ENCODE data around the gene DNAJC2.

Gene DNAJC2, protein sequence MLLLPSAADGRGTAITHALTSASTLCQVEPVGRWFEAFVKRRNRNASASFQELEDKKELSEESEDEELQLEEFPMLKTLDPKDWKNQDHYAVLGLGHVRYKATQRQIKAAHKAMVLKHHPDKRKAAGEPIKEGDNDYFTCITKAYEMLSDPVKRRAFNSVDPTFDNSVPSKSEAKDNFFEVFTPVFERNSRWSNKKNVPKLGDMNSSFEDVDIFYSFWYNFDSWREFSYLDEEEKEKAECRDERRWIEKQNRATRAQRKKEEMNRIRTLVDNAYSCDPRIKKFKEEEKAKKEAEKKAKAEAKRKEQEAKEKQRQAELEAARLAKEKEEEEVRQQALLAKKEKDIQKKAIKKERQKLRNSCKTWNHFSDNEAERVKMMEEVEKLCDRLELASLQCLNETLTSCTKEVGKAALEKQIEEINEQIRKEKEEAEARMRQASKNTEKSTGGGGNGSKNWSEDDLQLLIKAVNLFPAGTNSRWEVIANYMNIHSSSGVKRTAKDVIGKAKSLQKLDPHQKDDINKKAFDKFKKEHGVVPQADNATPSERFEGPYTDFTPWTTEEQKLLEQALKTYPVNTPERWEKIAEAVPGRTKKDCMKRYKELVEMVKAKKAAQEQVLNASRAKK

DNA sequence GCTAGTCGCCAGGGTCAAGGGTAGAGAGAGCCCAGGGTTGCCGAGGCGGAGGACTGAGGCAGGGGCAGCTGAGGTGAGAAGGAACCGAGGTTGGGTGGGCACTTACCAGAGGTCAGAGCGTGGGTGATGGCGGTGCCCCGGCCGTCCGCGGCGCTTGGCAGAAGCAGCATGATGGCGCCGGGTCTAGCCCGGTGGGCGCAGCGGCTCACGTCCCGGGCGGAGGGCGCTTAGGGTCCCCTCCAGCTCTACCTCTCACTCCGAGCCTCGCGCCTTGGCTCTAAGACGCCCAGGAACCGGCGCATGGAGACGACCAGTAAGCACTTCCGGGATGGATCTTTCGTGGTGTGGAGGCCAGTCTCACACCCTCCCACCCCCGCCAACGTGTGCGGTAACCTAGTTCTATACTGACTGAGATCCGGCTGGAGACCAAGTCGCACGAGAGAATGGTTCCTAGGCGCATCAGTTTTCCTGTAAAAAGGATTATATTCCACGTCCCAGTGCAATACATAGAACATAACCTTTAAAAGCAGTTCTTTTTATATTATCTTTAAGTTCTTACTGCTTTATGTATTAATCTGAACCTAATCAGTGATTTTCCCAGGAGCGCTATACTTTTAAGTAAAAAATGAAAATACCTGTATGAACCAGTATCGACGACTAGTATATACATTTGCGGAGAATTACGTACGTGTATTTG is at the start of gene DNAJC2:
Gene DNAJC2 (minus strand): TSS at position 315 of the 697 bp plus-strand sequence. CDS start 145 bp downstream, at position 170.
- peak; percentile 97 for DNase-seq (ENCODE audit: low spot score)

DNA sequence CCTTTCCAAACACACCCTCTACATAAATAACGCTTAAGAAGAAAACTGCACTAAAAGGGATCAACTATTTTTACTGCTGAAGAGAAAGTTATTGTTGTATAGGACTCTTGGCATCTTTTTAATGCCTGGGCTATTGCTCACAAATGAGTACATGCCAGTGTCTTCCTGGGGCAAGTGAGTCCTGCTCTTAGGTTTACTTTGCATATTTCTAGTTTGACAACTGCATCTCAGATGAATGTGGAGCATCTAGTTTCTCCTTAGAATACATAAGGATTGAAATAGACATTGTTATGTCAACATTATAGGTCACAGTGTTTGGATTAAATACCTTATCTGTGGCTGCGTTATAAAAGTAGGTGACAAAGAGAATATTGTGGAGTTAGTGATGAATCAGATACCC is 47.4 kb upstream of the DNAJC2 start:
- DNase-seq (ENCODE audit: low spot score): no peak

DNA sequence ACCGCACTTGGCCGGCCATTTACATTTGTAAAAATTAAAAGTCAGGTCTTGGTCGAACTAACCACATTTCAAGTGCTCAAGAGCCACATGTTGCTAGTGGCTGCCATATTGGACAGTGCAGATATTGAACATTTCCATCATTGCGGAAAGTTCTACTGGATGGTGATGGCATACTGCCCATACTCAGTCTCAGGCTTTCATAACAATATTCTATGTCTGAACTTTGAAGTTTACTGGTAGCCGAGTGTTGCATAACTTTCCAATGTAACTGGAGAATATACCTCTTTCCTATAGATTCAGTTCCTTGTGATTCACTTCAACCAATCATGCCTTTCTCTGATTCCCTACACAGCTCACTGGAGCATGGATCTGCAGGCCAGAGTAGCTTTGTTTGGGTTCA is 46.6 kb upstream of the DNAJC2 start:
- DNase-seq (ENCODE audit: low spot score): no peak

DNA sequence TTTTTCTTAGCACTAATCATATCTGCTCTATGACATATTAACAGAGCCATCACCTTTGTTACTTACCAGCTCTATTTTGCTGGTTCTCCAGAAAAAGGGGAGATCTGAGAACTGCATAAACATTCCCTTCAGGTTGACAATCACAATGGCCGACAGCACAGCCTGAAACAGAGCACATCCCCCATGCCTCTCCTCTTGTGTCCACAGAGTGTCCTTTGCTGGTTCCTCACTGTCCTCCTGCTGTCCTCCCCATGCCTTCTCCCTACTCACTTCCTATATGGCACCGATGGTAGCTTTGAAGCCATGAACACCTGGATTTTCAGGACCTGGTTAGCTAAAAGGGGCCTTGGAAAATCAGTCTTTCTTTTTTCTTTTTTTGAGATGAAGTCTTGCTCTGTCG is 44.7 kb upstream of the DNAJC2 start:
- DNase-seq (ENCODE audit: low spot score): no peak

GRCh38 chr7:103388469-103389140 is 44.0 kb upstream of the DNAJC2 start:
- no peak for DNase-seq (ENCODE audit: low spot score)

- DNase-seq (ENCODE audit: low spot score): no peak
These were observed 42.7 kb upstream of the DNAJC2 start for GRCh38 chr7:103387242-103387641.

GRCh38 chr7:103382032-103382402 is 37.5 kb upstream of the DNAJC2 start:
- DNase-seq (ENCODE audit: low spot score): no peak

DNA sequence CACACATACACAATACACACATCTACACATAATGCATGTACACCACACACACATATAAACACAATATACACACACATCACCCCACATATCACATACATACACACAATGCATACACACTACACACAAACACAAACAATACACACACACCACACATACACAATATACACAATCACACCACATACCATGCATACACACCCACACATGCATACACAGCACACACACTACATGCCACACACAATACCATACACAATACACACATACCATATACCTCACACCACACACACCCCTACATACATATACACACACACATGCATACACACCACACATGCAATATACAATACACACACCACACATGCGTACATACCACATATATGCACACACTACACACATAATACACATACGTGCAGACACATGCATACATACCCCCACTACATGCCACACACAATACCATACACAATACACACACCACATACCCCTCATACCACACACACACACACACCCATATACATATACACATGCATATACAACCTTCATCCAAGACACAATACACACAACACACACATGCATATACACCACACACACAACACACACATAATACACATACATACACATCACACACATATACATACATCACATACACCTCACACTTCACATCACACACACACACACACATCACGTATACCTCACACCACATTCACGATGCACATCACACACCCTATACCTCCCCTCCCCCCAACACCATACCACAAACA is 36.9 kb upstream of the DNAJC2 start:
- no peak for DNase-seq (ENCODE audit: low spot score)

DNA sequence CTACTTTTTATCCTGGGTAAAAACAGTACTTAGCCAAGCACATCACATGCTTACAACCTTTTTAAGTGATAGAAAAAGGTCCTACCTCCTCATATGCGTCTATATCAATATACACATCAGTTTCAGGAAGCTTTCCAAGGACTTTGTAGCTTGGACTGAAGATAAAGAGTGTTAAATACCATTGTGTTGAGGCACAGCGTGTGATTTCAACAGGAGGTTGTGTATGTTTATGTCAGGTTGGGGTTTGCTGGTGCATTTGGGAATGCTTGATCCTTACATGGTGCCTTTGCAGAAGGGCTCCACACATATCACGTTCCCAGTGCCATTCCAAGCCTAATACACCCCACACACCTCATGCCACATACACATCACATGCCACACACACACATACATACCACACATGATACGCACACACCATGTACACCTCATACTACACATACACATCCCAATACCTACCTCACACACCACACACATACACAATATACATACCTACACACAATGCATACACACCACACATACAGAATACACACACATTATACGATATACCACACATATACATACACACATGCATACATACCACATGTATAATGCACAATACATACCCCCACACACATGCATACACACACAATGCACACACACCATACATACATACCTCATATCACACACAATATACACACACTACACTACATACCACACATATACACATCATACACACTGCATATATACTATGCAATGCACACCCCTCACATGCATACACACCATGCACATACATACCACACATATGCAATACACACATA is 36.0 kb upstream of the DNAJC2 start:
- no peak for DNase-seq (ENCODE audit: low spot score)

DNA sequence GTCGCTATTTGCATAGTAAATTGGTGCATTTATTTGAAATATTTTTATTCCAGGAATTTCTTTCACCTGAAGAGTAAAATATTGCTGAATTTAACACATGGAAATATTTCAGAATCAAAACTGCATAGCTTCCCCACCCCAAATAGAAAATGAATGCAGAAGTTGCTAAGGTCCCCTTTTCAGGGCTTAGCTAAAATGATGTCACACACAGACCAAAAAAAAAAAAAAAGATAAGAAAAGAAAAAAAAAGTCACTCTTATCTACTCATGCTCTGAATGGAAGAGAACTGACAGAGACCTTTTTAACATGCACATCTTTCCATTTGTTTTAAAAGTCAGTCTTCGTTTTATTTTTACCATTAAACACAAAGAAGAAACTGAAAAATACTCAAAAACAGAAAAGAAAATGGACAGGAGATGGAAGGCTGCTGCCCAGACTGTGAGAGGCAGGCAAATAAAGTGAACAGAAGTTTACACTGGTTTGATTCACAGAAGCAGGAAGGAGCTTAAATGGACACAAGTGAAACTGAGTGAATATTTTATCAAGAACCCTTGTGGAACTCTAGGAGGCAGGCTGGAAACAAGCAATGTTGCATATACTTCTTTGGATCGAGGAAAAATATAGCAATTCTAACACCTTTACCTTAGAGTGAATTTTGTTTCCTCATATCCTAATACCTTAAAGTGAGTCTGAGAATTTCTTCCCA is 34.9 kb upstream of the DNAJC2 start:
- DNase-seq (ENCODE audit: low spot score): no peak

DNA sequence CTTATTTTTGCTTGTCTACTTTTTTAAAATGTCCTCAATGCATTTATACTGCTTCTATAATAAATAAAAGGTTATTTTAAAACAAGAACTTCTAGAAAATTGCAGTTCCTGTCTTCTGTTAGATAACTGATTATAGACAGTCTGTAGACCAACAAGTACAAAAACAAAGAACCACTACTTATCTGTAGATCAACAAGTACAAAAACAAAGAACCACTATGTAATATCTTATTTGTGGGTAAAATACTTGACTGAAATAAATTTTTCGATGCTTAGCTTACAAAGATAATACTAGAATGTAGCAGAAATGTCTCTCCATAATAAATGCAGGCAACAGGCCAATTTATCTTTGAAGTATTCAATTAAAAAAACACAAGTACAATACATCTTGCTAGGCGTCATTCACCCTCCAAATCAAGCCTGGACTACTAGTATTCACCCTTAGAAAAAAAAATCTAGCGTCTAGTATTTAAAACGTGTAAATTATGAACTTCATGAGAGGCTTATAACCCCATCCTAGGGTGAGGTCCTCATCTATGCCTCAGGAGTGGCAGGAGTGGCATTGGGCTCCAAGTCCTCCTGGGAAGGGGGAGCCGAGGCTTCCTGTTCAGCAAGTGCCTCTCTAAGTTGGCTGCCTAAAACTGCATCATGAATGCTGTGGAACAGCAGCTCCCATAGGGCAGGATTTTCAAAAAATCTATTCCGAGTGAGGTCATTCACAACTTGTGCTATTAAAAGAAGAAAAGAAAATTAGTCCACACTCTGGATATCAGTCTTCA is 29.5 kb upstream of the DNAJC2 start:
- DNase-seq (ENCODE audit: low spot score): no peak

- no peak for DNase-seq (ENCODE audit: low spot score)
These were observed 24.9 kb upstream of the DNAJC2 start for GRCh38 chr7:103369432-103369831.

DNA sequence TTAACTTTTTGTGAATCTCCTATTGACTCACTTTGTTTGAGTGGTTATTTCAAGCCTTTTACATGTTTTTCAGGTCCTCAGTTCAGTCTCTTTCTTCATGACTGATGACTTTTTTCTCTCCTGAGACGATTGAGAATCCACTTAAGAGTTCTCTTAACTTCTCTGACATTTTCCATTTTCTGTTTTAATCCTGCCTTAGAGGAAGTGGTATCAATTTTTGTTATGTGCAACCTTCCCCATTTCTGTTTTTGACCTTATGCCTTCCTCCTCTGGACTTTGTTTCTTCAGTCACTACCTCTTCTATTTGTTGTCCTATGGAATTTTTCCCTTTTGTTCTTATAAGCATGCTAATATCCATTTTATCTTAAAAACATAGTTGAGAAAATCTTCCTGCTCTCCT is 5.2 kb upstream of the DNAJC2 start:
- DNase-seq (ENCODE audit: low spot score): no peak

GRCh38 chr7:103348959-103349358 is 4.4 kb upstream of the DNAJC2 start:
- DNase-seq (ENCODE audit: low spot score): no peak

DNA sequence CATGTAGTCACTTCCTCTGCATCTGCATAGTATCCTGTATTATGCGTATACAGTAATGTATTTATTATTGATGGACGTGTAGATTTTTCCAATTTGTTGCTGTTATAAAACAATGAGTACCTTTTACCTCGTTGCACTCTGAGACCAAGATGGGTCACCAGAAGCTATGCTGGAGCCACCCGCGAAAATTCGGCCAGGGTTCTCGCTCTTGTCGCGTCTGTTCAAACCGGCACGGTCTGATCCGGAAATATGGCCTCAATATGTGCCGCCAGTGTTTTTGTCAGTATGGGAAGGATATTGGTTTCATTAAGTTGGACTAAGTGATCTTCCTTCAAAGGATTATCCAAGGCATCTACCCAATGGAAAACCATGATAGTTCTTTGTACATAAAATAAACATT is 3.9 kb upstream of the DNAJC2 start:
- no peak for DNase-seq (ENCODE audit: low spot score)

GRCh38 chr7:103347507-103348267 is 3.1 kb upstream of the DNAJC2 start, which contains the start of gene PSMC2:
TSS of gene PSMC2 (plus strand) at chr7:103347643. CDS start at chr7:103347712, 69 bp downstream.
- DNase-seq (ENCODE audit: low spot score): peak; percentile 95

DNA sequence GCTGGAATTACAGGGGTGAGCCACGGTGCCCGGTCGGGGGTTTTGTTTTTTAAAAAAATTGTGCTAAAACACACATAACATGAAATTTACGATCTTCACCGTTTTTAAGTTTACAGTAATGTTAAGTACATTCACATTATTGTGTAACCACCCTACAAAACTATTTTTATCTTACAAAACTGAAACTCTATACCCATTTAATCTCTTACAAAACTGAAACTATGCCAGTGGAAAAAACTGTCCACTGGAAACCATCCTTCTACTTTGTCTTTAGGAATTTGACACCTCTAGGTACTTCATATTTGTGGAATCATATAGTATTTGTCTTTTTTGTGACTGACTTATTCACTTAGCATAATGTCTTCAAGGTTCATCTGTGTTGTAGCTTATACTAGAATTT is 1.8 kb upstream of the DNAJC2 start:
- DNase-seq (ENCODE audit: low spot score): no peak

DNA sequence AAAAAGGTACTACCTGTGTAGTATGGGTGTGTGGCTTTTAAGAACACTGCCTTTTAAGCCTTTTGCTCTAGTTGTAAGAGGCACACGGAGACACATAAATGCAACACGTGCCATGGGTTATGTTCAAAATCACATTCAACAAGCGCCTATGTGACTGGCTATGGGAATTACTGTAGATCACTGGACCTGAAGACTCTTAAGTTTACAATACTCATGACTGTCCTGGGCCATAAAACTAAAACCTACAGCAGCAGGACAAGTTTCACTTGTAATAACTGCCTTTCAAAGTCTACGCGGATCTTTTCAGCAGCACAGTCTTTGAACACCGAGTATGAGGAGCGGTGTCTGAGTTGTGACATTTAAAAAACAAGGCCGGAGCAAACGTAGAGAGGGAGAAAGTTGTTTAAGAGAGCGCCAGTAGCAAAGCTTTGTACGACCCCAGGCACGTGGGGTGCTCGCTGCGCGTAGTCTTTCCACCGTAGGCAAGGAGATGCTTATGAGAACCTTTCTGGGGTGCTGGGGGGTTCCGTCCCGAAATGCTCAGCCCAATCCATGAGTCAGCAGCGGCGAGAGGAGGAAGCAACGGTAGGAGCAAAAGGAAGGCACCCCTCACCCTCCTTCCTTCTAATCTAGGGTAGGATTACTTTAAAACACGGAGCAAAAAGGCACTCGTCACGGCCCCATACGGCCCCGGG is 662 bp downstream of the DNAJC2 start:
- peak; percentile 35 for DNase-seq (ENCODE audit: low spot score)

Measured in LoVo (cell line).